Endothelial cell (in vitro differentiated cells): ENCODE measurements around the gene OSBPL10. TPM values are rescaled to one million over a fixed set of nuclear protein-coding genes. Genes with fewer than 3 reads are reported as not detected.

Source experiments
- DNase-seq: peaks from one replicate; pipeline ENCODE4 v3.0.0; 2021; ENCODE audit warnings: low spot score
- H3K27ac Mint-ChIP-seq: one replicate; pipeline ENCODE4 v1.8.0; 2021; ENCODE audit warnings: mixed read lengths, inconsistent platforms; ENCODE audit not compliant: unreplicated experiment
- H3K27me3 Mint-ChIP-seq: one replicate; pipeline ENCODE4 v1.8.0; 2021; ENCODE audit warnings: mild to moderate bottlenecking, moderate library complexity, mixed read lengths, inconsistent platforms; ENCODE audit not compliant: unreplicated experiment
- H3K36me3 Mint-ChIP-seq: one replicate; pipeline ENCODE4 v1.8.0; 2021; ENCODE audit warnings: mild to moderate bottlenecking, low read depth, mixed read lengths, inconsistent platforms; ENCODE audit not compliant: unreplicated experiment
- H3K4me1 Mint-ChIP-seq: one replicate; pipeline ENCODE4 v1.8.0; 2021; ENCODE audit warnings: mild to moderate bottlenecking, mixed read lengths, inconsistent platforms; ENCODE audit not compliant: unreplicated experiment
- H3K4me3 Mint-ChIP-seq: one replicate; pipeline ENCODE4 v1.8.0; 2021; ENCODE audit warnings: mild to moderate bottlenecking, mixed read lengths, inconsistent platforms; ENCODE audit not compliant: unreplicated experiment
- H3K9me3 Mint-ChIP-seq: one replicate; pipeline ENCODE4 v1.8.0; 2021; ENCODE audit warnings: mixed read lengths, inconsistent platforms; ENCODE audit not compliant: unreplicated experiment
- total RNA-seq: library from RNA; stranded (reverse); fragmentation: NEBNext Ultra II Directional; extraction: Animal tissue kit (Norgen Biotek cat#: 25700); gene quantifications from one replicate; pipeline ENCODE4 v1.2.1, GENCODE V29; 2021; ENCODE audit not compliant: unreplicated experiment
- TF ChIP-seq, protein P1 (sequence below): fragments of 200-600 bp; sonication (generic); IDR thresholded peaks from one replicate; pipeline ENCODE4 v1.5.0; 2021; ENCODE audit warnings: antibody characterized with exemption; ENCODE audit not compliant: unreplicated experiment

OSBPL10 gene
- total RNA-seq, 1 donor from 2014 or later = 61.0 TPM

DNA sequence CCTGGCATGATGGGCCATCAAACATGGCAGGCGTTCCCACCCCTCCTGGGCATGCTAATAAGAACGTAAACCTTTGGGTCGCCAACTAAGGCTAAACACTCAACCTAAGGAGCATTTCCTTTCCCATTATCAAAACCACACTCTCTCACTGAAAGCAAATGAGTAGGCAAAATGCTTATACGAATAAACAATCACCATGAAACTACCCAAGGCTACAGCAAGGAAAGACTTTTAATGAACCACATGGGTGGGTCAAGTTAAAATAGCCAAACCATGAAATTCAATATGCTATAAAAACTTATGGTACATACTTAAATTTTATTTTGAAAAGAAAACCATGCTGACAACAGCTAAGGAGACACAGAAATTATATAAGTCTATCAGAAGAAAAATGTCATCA lies 180.6 kb downstream of the OSBPL10 start:
- TF ChIP-seq, protein P1, sequence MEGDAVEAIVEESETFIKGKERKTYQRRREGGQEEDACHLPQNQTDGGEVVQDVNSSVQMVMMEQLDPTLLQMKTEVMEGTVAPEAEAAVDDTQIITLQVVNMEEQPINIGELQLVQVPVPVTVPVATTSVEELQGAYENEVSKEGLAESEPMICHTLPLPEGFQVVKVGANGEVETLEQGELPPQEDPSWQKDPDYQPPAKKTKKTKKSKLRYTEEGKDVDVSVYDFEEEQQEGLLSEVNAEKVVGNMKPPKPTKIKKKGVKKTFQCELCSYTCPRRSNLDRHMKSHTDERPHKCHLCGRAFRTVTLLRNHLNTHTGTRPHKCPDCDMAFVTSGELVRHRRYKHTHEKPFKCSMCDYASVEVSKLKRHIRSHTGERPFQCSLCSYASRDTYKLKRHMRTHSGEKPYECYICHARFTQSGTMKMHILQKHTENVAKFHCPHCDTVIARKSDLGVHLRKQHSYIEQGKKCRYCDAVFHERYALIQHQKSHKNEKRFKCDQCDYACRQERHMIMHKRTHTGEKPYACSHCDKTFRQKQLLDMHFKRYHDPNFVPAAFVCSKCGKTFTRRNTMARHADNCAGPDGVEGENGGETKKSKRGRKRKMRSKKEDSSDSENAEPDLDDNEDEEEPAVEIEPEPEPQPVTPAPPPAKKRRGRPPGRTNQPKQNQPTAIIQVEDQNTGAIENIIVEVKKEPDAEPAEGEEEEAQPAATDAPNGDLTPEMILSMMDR = no peak
- peaks cover 3% of the 10 kb centered on the region for H3K4me1 Mint-ChIP-seq
- H3K9me3 Mint-ChIP-seq = no peaks in the 10 kb centered on the region
- no peaks in the 10 kb centered on the region for H3K36me3 Mint-ChIP-seq
- no peak for DNase-seq
- H3K27me3 Mint-ChIP-seq = peaks cover 3% of the 10 kb centered on the region
- H3K4me3 Mint-ChIP-seq = no peak overlapping the region
- no peak overlapping the region for H3K27ac Mint-ChIP-seq

DNA sequence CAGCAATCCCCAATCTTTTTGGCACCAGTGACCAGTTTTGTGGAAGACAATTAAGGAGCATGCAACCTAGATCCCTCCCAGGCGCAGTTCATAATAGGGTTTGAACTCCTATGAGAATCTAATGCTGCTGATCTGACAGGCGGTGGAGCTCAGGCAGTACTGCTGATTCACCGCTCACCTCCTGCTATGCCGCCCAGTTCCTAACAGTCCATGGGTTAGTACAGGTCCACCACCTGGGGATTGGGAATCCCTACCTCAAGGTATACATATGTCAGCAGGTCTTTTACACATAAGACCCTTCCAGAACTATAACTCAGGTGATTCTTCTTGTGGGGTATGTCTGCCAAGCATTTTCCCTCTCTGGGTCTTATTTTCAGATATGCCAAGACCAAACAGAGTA lies 182.2 kb downstream of the OSBPL10 start:
- no peak for DNase-seq
- Mint-ChIP-seq H3K4me3 (no peak overlapping the region), H3K36me3 (no peaks in the 10 kb centered on the region), H3K27me3 (peaks cover 5% of the 10 kb centered on the region), H3K9me3 (no peaks in the 10 kb centered on the region), H3K27ac (no peak overlapping the region), H3K4me1 (peaks cover 3% of the 10 kb centered on the region)
- TF ChIP-seq, protein P1 = no peak

DNA sequence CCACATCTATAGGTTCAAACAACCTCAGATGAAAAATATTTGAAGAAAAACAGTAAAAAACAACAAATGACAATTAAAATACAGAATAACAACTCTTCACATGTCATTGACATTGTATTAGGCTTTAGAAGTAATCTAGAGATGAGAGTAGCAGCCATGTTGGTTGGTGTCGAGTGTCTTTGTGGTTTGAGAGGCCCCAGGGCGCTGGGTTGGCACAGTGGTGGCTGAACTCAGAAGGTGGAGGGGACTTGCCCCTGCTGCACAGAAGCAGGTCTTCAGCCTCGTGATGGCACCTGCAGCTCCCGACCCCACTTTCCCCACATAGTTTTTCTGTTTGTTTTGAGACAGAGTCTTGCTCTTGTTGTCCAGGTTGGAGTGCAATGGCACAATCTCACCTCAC lies 187.2 kb downstream of the OSBPL10 start:
- no peak overlapping the region for H3K4me3 Mint-ChIP-seq
- no peaks in the 10 kb centered on the region for H3K9me3 Mint-ChIP-seq
- H3K4me1 Mint-ChIP-seq = no peaks in the 10 kb centered on the region
- no peaks in the 10 kb centered on the region for H3K36me3 Mint-ChIP-seq
- TF ChIP-seq, protein P1 = no peak
- H3K27me3 Mint-ChIP-seq = peaks cover 2% of the 10 kb centered on the region
- no peak overlapping the region for H3K27ac Mint-ChIP-seq
- DNase-seq = no peak

DNA sequence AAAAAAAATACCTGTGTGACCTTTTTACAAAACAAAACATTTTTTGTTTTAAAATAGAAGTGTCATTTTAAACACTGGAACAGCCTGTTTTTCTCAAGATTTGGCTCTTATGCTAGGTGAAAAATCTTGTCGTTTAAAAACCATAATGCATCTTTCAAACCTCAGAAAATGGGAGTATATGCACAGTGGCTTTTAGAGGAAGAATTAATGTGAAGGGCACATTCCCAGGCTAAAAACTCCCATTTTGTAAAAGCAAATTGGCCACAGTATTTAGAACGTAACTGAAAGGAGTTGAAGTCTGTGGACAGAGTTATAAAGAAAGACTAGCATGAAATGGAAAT lies 190.0 kb downstream of the OSBPL10 start:
- DNase-seq = no peak
- Mint-ChIP-seq H3K4me1 (no peaks in the 10 kb centered on the region), H3K9me3 (no peaks in the 10 kb centered on the region), H3K36me3 (no peaks in the 10 kb centered on the region), H3K4me3 (no peak overlapping the region), H3K27ac (no peak overlapping the region), H3K27me3 (peaks cover 2% of the 10 kb centered on the region)
- TF ChIP-seq, protein P1 = no peak

DNA sequence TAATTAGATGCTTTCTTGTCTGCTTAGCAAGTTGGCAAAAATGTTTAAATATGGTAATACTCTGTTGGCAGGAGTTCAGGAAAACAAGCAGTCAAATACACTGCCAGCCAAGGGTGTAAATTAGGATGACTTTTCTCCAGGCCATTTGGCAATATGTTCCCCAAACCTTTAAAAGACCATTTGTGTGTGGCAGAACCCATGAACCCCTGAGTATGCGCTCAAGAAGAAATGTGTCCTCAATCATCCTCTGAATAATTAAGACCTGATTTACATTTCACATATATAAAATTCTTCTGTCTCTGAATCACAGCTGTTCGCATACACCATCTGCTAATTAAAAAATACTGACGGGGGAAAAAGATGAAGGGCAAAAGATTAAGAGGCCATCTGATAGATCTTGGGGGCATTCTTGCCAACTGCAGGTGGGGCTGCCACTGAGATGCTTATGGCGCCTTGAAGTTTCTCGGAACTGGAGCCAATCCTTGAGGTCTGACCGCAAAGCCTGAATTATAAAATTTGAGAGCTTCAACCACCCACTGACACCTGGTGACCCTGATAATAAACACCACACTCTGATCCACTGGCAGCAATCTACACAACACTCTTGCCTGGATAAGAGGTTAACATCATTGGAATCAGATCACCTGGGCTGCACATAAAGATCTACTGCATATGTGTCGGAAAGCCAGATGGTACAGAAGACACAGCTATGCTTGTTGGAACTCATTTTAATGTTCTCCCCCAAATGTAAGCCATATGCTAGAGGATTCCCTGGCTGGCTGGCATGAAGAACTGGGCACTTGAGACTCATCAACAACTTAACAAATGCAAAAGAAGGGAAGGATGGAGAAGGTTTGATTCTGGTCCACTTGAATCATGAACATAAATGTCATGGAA lies 190.6 kb downstream of the OSBPL10 start:
- TF ChIP-seq, protein P1 = no peak
- peaks cover 2% of the 10 kb centered on the region for H3K27me3 Mint-ChIP-seq
- H3K4me1 Mint-ChIP-seq = no peaks in the 10 kb centered on the region
- H3K4me3 Mint-ChIP-seq = no peak overlapping the region
- H3K9me3 Mint-ChIP-seq = no peaks in the 10 kb centered on the region
- DNase-seq = no peak
- H3K36me3 Mint-ChIP-seq = no peaks in the 10 kb centered on the region
- H3K27ac Mint-ChIP-seq = no peak overlapping the region
